Mesothelial cell of epicardium (in vitro differentiated cells): Measurements from ENCODE around the gene ZMYND8. TPM values are rescaled to one million over a fixed set of nuclear protein-coding genes. Genes with fewer than 3 reads are reported as not detected.
"Not testable (repeated sequence)": the region's sequence is repeated elsewhere in the genome, so short reads cannot be mapped to it uniquely, and the experiment has no call there.

Experiments used
- DNase-seq, 2 experiments: peaks; one replicate each; pipeline ENCODE4 v3.0.0; 2021; ENCODE audit warnings: low spot score in 2 of 2; ENCODE audit not compliant: unreplicated experiment in 2 of 2
- H3K27ac Mint-ChIP-seq: 2 replicates; pipeline ENCODE4 v1.8.0; 2021; ENCODE audit warnings: mixed read lengths
- H3K27me3 Mint-ChIP-seq: 2 replicates; pipeline ENCODE4 v1.8.0; 2021; ENCODE audit warnings: low read depth, mixed read lengths
- H3K36me3 Mint-ChIP-seq: 2 replicates; pipeline ENCODE4 v1.8.0; 2021; ENCODE audit warnings: mixed read lengths
- H3K4me1 Mint-ChIP-seq: 2 replicates; pipeline ENCODE4 v1.8.0; 2021; ENCODE audit warnings: mixed read lengths
- H3K4me3 Mint-ChIP-seq: 2 replicates; pipeline ENCODE4 v1.8.0; 2021; ENCODE audit warnings: mild to moderate bottlenecking, moderate library complexity, mixed read lengths
- H3K9me3 Mint-ChIP-seq: 2 replicates; pipeline ENCODE4 v1.8.0; 2021; ENCODE audit warnings: mixed read lengths
- CTCF ChIP-seq: fragments of 200-600 bp; sonication (generic); IDR thresholded peaks from one replicate; pipeline ENCODE4 v1.5.0; 2021; ENCODE audit warnings: antibody characterized with exemption; ENCODE audit not compliant: unreplicated experiment
- total RNA-seq: library from RNA; stranded (reverse); gene quantifications from 3 replicates; pipeline ENCODE4 v1.2.1, GENCODE V29; 2021

ZMYND8 gene
- total RNA-seq, 1 donor from 2014 or later, result 120 TPM

GRCh38 chr20:47293631-47294030, 62.9 kb downstream of the ZMYND8 start:
- no peak overlapping the region for H3K4me3 Mint-ChIP-seq
- H3K27me3 Mint-ChIP-seq, result no peaks in the 10 kb centered on the region
- no peaks in the 10 kb centered on the region for H3K4me1 Mint-ChIP-seq
- H3K9me3 Mint-ChIP-seq, result no peaks in the 10 kb centered on the region
- H3K27ac Mint-ChIP-seq, result peak overlapping the region; percentile 61
- no peak for TF ChIP-seq CTCF
- DNase-seq, result no peak
- peaks cover 62% of the 10 kb centered on the region for H3K36me3 Mint-ChIP-seq

DNA sequence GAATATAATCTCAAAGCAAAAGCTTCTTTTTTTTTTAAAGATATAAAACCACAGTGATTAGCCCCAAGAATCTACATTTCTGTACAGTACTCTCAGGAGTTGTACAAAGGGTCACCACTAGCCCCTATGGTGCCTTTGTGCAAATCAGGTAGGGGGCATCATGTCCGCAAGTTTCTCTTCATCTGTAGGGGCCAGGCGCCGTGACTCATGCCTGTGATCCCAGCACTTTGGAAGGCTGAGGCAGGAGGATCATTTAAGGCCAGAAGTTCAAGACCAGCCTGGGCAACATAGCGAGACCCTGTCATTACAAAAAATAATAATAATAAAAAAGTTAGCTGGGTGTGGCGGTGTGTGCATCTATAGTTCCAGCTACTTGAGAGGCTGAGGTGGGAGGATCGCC, 63.9 kb downstream of the ZMYND8 start:
- no peak for DNase-seq
- no peaks in the 10 kb centered on the region for H3K9me3 Mint-ChIP-seq
- TF ChIP-seq CTCF, result no peak
- peaks cover 61% of the 10 kb centered on the region for H3K36me3 Mint-ChIP-seq
- H3K27me3 Mint-ChIP-seq, result no peaks in the 10 kb centered on the region
- H3K27ac Mint-ChIP-seq, result peak overlapping the region; percentile 37
- no peak overlapping the region for H3K4me3 Mint-ChIP-seq
- H3K4me1 Mint-ChIP-seq, result no peaks in the 10 kb centered on the region

GRCh38 chr20:47290666-47291430, 65.7 kb downstream of the ZMYND8 start:
- Mint-ChIP-seq H3K36me3 (peaks cover 69% of the 10 kb centered on the region), H3K27ac (peak overlapping the region; percentile 2), H3K4me3 (no peak overlapping the region), H3K27me3 (no peaks in the 10 kb centered on the region), H3K4me1 (no peaks in the 10 kb centered on the region), H3K9me3 (no peaks in the 10 kb centered on the region)
- no peak for TF ChIP-seq CTCF
- no peak for DNase-seq

GRCh38 chr20:47290008-47290407, 66.5 kb downstream of the ZMYND8 start:
- no peak for TF ChIP-seq CTCF
- Mint-ChIP-seq H3K27ac (no peak overlapping the region), H3K36me3 (peaks cover 70% of the 10 kb centered on the region), H3K27me3 (no peaks in the 10 kb centered on the region), H3K4me1 (no peaks in the 10 kb centered on the region), H3K9me3 (no peaks in the 10 kb centered on the region), H3K4me3 (no peak overlapping the region)
- no peak for DNase-seq

DNA sequence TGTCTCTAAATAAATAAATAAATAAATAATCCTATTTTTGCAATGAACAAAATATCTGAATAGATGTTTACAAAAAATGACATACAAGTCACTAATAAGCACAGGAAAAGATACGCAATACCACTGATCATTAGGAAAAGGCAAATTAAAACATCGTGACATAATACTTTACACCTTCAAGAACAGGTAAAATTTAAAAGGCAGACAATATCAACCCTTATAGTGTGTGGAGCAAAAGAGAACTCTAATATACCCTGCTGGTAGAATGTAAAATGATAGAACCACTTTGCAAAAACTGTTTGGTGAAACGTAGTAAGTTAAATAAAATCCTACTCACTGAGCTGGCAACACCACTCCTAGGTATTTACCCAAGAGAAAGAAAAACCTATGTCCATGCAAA, 67.4 kb downstream of the ZMYND8 start:
- no peaks in the 10 kb centered on the region for H3K4me1 Mint-ChIP-seq
- no peak for DNase-seq
- H3K9me3 Mint-ChIP-seq, result no peaks in the 10 kb centered on the region
- H3K36me3 Mint-ChIP-seq, result peaks cover 71% of the 10 kb centered on the region
- H3K4me3 Mint-ChIP-seq, result no peak overlapping the region
- H3K27me3 Mint-ChIP-seq, result no peaks in the 10 kb centered on the region
- no peak for TF ChIP-seq CTCF
- H3K27ac Mint-ChIP-seq, result no peak overlapping the region

GRCh38 chr20:47288530-47288929, 68.0 kb downstream of the ZMYND8 start:
- DNase-seq, H3K9me3 Mint-ChIP-seq, H3K4me3 Mint-ChIP-seq, H3K27ac Mint-ChIP-seq, H3K27me3 Mint-ChIP-seq, H3K4me1 Mint-ChIP-seq: not testable (repeated sequence)
- H3K36me3 Mint-ChIP-seq, result peaks cover 70% of the 10 kb centered on the region
